HG03442 (cell line): ENCODE results near the gene KCNIP4.

Experiments
- ATAC-seq: cut with Tn5 transposase; IDR thresholded peaks from one replicate; pipeline ENCODE4 v1.9.1; 2021; ENCODE audit warnings: mild to moderate bottlenecking, moderate library complexity; ENCODE audit not compliant: unreplicated experiment

Gene KCNIP4

GRCh38 chr4:21768349-21769310 lies 179.9 kb downstream of the KCNIP4 start:
- ATAC-seq: peak; percentile 42

- ATAC-seq: peak; percentile 77
Observed at GRCh38 chr4:21765810-21766407, 182.7 kb downstream of the KCNIP4 start.

GRCh38 chr4:21763855-21764254 lies 184.7 kb downstream of the KCNIP4 start:
- no peak for ATAC-seq

GRCh38 chr4:21757248-21757647 lies 191.3 kb downstream of the KCNIP4 start:
- no peak for ATAC-seq

GRCh38 chr4:21753084-21753760 lies 195.3 kb downstream of the KCNIP4 start:
- no peak for ATAC-seq

- ATAC-seq: no peak
Observed at GRCh38 chr4:21752616-21753015, 196.0 kb downstream of the KCNIP4 start.

- no peak for ATAC-seq
Observed at GRCh38 chr4:21749924-21750323, 198.6 kb downstream of the KCNIP4 start.

- no peak for ATAC-seq
Observed at GRCh38 chr4:21749412-21749811, 199.2 kb downstream of the KCNIP4 start.

- ATAC-seq: no peak
Observed at GRCh38 chr4:21744046-21744445, 204.5 kb downstream of the KCNIP4 start.

- ATAC-seq: no peak
Observed at GRCh38 chr4:21742326-21742725, 206.2 kb downstream of the KCNIP4 start.

GRCh38 chr4:21738821-21739220 lies 209.8 kb downstream of the KCNIP4 start:
- no peak for ATAC-seq

GRCh38 chr4:21735866-21736265 lies 212.7 kb downstream of the KCNIP4 start:
- ATAC-seq: no peak

GRCh38 chr4:21733894-21734630 lies 214.5 kb downstream of the KCNIP4 start:
- no peak for ATAC-seq

GRCh38 chr4:21728304-21728703 lies 220.3 kb downstream of the KCNIP4 start:
- ATAC-seq: no peak

- no peak for ATAC-seq
Observed at GRCh38 chr4:21726255-21726815, 222.2 kb downstream of the KCNIP4 start.

- ATAC-seq: no peak
Observed at GRCh38 chr4:21722157-21722839, 226.3 kb downstream of the KCNIP4 start.

- ATAC-seq: no peak
Observed at GRCh38 chr4:21716531-21716930, 232.0 kb downstream of the KCNIP4 start.

GRCh38 chr4:21710179-21710835 lies 238.3 kb downstream of the KCNIP4 start:
- ATAC-seq: no peak

GRCh38 chr4:21709761-21710160 lies 238.8 kb downstream of the KCNIP4 start:
- ATAC-seq: no peak

- no peak for ATAC-seq
Observed at GRCh38 chr4:21709031-21709430, 239.5 kb downstream of the KCNIP4 start.
